ENCODE measurements around the gene OR2Y1.
"Not testable (repeated sequence)": the region's sequence is repeated elsewhere in the genome, so short reads cannot be mapped to it uniquely, and the experiment has no call there.

DNA sequence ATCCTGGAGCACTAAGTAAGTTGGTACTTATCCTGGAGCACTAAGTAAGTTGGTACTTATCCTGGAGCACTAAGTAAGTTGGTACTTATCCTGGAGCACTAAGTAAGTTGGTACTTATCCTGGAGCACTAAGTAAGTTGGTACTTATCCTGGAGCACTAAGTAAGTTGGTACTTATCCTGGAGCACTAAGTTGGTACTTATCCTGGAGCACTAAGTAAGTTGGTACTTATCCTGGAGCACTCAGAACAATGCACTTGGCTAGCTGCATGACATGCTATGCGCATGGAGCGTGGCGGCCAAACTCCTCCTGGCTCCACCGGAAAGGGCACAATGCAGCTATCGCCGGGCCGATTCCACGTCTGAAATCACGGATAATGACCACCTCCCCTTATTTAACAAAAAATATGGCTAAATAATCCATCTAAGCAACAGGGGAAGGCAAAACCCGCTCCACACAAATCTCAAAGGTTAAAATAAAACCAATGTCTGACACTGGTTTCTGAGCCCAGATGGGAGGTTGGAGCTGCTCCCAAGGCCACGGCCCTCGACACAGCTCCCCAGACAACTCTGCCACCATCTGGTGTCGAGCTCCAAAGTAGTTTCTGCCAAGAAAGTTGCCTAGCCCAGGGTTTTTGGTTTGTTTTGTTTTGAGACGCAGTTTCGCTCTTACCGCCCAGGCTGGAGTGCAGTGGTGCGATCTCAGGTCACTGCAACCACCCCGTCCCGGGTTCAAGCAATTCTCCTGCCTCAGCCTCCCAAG, 49.0 kb upstream of the OR2Y1 start:
- not testable (repeated sequence) for TF ChIP-seq CTCF (conservative IDR thresholded peaks at IDR 0.05 in 1 of 2, IDR thresholded peaks at IDR 0.05 in 1 of 2; ENCODE audit: low read depth in 1 of 2, low read length in 2 of 2); EZH2 (IDR thresholded peaks at IDR 0.05; ENCODE audit: low read length, missing control alignments)
